ENCODE data around the gene SPSB4.

DNA sequence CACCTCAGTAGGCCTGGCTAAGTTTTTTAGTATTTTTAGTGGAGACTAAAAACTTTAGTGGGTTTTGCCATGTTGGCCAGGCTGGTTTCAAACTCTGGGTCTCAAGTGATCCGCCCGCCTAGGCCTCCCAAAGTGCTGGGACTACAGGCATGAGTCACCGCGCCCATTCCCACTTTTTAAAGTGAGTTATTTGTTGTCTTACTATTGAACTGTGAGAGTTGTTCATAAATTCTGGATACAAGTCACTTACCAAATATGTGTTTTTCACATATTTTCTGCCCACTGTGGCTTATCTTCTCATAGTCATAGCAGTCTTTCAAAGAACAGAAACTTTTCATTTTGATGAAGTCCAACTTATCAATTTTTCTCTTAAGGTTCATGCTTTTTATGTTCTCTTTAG lies 29.9 kb upstream of the SPSB4 start:
- TF ChIP-seq POLR2AphosphoS5 (IDR thresholded peaks at IDR 0.05), result no peak
- TF ChIP-seq POLR2A (IDR thresholded peaks at IDR 0.05), result no peak
- TF ChIP-seq, protein P1, sequence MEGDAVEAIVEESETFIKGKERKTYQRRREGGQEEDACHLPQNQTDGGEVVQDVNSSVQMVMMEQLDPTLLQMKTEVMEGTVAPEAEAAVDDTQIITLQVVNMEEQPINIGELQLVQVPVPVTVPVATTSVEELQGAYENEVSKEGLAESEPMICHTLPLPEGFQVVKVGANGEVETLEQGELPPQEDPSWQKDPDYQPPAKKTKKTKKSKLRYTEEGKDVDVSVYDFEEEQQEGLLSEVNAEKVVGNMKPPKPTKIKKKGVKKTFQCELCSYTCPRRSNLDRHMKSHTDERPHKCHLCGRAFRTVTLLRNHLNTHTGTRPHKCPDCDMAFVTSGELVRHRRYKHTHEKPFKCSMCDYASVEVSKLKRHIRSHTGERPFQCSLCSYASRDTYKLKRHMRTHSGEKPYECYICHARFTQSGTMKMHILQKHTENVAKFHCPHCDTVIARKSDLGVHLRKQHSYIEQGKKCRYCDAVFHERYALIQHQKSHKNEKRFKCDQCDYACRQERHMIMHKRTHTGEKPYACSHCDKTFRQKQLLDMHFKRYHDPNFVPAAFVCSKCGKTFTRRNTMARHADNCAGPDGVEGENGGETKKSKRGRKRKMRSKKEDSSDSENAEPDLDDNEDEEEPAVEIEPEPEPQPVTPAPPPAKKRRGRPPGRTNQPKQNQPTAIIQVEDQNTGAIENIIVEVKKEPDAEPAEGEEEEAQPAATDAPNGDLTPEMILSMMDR (IDR thresholded peaks at IDR 0.05), result no peak
